GM18507 (cell line): ENCODE data around the gene TSHR.
"Not testable (repeated sequence)": the region's sequence is repeated elsewhere in the genome, so short reads cannot be mapped to it uniquely, and the experiment has no call there.

Experiments used
- DNase-seq: peaks from one replicate; pipeline ENCODE4 v3.0.0; 2011; ENCODE audit warnings: low read depth; ENCODE audit not compliant: insufficient read length; ENCODE audit errors: extremely low spot score
- FAIRE-seq: peaks from 2 replicates; lab custom pipeline; 2011; peaks lifted over from hg19 to GRCh38; lab: Jason Lieb, UNC

The TSHR gene

DNA sequence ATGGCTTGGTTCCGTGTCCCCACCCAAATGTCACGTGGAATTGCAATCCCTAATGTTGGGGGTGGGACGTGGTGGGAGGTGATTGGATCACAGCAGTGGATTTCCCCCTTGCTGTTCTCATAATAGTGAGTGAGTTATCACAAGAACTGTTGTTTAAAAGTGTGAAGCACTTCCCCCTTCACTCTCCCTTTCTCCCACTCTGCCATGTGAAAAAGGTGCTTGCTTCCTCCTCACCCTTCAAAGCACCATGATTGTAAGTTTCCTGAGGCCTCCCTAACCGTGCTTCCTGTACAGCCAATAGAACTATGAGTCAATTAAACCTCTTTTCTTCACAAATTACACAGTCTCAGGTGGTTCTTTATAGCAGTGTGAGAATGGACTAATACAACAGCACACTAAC is 8.6 kb upstream of the TSHR start:
- no peak for FAIRE-seq

DNA sequence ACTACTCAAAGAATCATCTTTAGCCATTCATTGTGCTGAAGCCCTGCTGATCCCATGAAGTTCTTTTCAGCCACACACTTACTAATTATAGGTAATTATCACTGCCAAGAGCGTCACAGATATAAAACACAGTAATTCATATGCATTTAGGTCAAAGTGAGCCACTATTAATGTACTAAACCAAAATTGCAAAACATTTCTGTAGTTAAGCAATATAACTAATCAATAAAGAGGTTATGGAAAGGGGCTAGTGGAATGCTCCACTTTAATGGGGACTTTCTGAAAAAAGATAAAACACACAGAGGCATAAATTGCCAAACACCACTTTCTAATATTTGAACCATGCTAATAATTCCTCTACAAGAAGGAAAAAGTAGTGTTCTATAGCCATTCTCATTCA is 7.1 kb upstream of the TSHR start:
- FAIRE-seq = no peak
- no peak for DNase-seq

More for the DNA sequence above, 8.6 kb upstream of the TSHR start:
- DNase-seq = no peak

DNA sequence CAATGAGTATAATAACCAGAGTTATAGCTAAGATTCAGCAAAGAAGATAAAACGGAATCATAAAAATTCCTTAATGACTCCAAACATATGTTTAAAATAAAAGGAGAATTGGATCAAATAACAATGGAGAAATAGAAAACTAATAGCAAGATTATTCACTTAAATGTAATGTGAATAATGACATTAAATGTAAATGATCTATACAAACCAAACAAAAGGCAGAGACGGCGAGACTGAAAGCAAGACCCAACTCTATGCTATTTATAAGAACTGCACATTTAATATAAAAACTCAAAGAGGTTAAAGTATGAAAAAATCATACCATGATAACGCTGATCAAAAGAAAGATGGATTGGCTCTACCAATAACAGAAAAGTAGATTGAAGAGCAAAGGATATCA is 3.9 kb upstream of the TSHR start:
- FAIRE-seq = no peak
- DNase-seq = no peak

DNA sequence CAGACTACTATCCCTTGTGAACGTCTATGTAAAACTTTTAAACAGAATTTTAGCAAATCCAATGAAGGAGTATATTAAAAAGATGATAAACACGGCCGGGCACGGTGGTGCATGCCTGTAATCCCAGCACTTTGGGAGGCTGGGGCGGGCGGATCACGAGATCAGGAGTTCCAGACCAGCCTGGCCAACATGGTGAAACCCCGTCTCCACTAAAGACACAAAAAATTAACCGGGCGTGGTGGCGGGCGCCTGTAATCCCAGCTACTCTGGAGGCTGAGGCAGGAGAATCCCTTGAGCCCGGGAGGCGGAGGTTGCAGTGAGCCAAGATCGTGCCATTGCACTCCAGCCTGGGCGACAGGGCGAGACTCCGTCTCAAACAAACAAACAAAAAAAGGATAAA is 2.2 kb upstream of the TSHR start:
- FAIRE-seq, DNase-seq: not testable (repeated sequence)

DNA sequence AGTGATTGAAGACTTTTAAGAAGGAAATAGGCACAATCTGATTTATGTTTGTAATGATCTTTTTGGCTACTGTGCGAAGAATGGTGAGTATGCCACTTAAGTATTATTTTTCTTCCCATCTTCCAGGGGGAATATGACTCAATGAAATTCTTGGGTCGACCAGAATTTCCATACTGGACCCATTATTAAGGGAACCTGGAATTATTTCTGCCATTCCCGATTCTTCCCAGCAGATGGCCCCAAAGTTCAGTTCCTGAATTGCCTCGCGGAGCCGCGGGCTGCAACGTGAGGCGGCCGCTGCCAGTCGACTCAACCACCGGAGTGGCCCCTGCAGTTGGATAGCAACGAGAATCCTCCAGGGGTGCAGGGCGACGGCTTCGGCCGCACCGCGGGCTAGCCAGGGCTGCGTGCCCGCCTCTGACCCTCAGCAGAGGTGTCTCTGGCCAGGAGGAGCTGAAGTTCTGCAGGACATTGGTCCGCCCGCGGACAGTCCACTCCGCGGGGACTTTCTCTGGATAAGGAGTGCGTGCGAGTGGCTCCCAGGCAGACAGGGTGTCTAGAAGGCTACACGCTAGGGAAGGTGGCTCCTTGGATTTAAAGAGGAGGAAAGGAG is 628 bp upstream of the TSHR start:
- DNase-seq = peak; percentile 23
- FAIRE-seq = peak; percentile 89

DNA sequence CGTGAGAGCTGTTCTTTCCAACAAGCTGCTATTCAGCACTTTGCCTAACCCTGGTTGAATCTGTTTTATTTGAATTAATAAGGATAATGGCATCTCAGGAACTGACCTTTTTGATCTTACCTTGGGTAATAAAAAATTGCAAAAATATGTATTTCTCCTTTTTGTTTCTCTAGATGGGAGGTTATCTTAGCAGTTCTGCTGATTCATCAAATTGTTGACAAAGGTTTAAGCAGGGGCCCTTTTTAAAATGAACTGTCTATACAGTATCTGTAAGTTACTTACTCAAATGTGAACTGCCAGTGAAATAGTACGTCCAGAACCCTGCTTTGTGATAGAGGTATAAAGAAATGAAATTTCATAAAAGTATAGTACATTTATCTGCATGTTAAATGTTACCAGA is 681 bp downstream of the TSHR start:
- DNase-seq = no peak

DNA sequence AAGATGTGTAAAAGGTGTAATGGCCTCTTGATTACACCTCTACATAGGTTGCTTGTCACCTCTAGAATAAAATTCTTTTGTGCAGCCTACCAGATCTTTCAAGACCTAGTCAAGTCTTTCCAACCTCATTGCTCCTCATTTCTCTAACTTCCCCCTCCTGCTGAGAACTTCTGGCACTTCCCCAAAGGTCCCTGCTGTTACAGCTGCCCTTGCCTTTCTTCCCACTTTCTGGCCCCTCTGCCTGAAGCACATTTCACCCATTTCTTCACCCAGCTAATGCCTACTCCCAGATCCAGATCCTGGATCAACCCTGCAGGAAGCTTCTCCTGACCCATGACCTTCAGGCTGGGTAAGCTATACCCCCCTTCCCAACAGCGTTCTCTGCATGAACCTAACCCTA is 1.5 kb downstream of the TSHR start:
- FAIRE-seq (no peak), DNase-seq (no peak)

More for the DNA sequence above, 681 bp downstream of the TSHR start:
- no peak for FAIRE-seq

DNA sequence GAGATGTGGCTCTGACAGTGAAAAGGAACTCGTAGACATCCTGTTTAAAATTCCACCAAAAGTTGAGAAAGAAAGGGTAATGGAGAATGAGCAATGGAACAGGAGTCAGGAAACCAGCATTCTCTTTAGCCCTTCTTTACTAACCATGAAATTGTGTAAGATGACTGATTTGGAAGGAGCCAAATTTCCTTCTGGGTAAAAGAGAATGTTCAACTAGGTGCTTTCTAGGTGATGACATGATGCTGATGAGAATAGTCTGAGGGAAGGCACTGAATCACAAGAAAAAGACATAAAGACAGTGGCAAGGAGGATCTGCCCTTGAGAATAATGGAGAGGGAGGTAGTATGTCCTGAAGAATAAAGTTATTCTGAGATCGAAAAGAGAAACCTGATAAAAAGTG is 2.2 kb downstream of the TSHR start:
- no peak for FAIRE-seq
- DNase-seq = no peak

DNA sequence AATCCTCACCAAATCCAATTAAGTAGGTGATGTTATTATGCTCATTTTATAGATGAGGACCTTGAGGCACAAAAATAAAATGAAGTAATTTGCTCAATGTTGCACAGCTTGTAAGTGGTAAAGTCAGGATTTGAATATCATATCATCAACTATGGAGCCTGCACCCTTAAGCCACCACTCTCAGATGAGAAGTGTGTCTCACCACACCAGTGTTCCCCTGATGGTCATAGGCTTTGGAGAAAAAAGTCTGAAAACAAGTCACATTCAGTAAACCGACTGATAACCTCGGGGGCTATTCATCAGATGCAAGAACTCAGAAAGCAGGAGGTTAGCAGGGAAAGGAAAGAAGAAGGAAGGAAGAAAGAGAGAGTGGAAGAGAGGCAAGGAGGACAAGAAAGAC is 2.8 kb downstream of the TSHR start:
- DNase-seq (no peak), FAIRE-seq (no peak)

DNA sequence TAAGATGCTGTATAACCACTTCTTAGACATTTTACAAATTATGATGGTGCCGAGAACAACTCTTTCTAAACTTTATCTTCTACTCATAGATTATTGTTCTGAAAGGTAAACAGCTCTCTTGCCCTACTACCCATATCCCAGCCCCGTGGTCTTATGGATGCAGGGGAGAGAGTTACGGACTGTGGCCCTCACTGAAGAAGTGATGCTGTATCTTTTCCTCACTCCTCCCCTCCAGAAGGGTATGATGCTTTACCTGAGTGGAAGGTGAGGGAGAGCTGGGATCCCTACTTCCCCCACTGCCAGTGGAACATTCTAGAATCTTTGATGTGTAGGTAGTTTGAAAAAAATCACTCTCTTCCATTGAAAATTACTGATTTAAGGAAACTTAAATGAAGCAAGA is 3.5 kb downstream of the TSHR start:
- no peak for DNase-seq
- FAIRE-seq = no peak

DNA sequence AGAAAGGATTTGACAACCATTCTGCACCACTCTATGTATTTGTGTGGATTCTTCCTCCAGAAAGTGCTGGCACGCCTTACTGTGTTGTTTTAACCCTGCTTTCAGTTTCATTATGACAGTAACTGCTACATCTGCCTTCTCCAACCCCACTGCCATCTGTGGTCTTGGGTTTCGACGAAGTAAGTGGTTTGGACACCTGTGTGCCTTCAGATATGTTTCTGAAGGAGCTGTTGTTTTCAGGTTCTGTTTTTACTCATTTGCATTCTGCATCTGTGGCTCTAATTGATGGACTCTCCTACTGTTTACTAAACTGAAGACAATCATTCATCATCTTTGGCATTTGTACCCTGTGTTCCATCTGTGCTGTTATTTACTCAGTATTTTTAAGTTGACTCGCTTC is 4.1 kb downstream of the TSHR start:
- DNase-seq (peak; percentile 40), FAIRE-seq (peak; percentile 97)

DNA sequence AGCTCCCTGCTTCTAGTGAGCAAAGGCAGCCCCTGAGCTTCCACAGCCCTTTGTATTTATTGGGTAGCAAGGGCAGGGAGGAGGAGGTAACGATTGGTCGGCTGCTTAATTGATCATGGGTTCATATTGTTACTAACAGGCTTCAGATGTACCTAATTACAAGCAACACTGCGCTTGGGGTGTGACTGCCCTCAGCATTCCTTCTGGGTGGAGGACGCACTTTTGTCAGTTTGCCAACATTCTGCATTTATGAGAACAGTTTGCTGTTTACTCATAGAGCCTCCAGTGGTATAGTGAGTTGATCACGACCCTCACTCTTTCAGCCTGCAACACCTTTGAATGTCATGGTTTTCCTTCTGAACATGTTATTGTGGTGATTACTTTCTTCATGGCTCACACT is 9.6 kb downstream of the TSHR start:
- DNase-seq (no peak), FAIRE-seq (no peak)

DNA sequence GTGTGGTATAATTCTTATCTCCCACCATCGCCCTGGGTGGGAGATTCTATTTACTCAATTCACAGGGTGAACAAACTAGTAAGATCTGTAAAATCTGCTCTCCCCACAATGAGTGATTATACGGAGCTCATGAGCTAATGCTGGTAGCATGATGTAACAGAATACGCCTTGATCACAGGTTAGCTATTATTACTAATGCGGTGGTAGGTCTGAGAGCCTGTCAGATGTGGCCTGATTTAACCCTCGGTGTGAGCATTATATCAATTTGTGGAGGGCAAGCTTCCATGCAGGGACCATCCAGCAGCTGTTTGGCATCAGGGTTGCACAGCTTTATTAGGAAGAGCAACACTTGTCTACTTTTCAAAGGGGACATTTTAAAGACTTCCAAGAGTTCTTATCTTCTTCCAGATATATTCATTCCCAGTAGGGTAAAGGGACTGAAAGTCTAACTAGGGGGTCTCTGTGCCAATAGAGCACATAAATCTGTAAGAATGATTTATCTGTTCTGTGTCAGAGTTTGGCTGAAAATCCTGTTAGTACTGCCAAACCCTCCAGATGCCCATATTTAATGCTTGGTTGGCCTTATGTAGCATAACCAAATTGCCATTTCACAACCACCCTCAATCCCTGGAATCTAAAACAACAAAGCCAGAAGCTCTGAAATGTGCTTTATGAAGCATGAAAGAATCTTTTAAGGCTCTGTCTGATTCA is 18.7 kb downstream of the TSHR start:
- FAIRE-seq (no peak), DNase-seq (no peak)

DNA sequence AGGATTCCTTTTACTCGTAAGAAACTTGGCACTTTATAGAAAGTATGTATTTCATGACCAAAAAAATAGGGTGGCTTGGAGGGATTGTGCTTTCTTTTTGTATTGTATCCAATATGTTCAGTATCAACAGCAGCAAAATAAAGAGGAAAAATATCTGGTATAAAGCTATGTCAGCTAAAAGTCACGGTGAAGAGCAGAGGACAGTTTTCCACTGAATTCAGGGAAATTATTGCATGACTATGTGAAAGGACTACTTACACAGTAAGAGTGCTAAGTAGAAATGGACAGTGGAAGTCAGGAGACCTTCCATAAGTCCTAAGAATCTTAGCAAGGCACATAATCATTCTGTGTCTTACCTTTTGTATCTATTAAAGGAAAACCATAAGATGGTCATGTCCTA is 19.3 kb downstream of the TSHR start:
- FAIRE-seq = no peak
- DNase-seq = no peak

DNA sequence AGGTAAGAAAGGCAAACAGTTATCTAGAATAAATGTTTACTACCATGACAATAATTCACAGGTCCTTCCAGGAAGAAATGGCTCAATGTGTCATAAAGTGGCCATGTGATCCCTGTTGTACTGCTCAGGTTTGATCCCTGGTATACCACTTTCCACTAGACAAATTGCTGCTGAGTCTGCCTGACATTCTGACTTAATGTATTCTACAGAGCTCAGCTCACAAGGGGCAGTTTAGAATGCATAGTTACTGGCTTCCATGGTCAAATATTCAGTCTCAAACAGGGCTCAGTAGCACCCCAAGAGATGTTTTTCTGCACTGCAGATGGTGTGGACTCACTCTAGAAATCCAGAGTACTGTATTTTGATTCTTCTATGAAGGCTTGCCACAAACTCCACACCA is 21.8 kb downstream of the TSHR start:
- no peak for FAIRE-seq
- DNase-seq = no peak

DNA sequence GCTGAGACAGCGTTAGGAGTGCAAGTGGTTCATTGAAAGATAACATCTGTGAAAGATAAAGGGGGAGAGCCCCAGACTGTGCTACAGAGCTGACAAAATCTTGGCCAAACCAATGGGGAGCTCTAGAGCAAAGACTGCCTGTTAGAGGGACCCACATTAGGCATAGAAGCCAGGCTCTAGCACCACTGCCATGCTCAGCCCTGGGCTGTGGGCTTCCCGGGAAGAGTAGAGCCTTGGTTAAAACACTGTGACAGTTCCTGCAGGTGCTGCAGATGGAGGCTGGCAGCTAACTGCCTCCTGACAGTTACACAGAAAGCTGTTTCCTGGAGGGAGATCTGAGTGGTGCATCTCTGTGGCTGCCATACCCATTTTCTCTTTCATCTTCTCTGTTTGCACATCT is 23.0 kb downstream of the TSHR start:
- no peak for DNase-seq

DNA sequence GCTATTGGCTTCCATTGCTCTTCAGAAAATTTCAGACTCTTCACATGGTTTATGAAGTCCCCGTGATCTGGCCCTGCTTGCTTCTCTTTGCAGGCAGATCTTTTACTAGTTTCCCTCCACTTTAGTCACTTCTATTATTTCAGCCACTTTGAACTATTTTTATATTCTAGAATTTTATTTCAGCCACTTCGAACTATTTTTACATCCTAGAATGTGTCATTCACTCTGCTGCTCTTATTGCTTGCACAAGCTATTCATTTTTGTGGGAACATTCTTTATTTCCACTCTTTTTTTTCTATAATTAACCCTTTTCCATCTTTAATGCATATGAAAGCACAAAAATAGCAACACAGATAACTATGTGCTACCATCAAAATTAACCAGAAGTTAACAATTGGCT is 24.5 kb downstream of the TSHR start:
- no peak for DNase-seq
- FAIRE-seq = no peak

More for the DNA sequence above, 23.0 kb downstream of the TSHR start:
- FAIRE-seq = no peak

DNA sequence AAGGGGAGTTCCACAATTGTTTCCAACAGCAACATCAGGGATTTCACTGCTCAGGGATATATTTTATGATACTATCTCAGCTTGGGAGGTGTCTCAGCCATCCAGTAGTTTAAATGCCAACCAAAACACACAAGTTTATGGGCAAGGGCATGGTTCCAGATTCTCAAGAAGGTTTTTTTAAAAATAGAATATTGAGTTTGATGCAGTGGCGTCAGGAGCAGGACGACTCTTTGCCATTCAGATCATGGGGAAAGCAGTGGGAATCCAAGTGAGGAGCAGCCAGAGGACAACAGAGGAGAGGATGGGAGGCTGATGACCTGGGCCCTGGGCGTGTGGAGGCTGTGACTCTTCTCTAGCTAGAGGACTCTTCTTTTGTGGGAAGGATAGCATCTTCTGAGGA is 25.7 kb downstream of the TSHR start:
- DNase-seq (no peak), FAIRE-seq (no peak)

DNA sequence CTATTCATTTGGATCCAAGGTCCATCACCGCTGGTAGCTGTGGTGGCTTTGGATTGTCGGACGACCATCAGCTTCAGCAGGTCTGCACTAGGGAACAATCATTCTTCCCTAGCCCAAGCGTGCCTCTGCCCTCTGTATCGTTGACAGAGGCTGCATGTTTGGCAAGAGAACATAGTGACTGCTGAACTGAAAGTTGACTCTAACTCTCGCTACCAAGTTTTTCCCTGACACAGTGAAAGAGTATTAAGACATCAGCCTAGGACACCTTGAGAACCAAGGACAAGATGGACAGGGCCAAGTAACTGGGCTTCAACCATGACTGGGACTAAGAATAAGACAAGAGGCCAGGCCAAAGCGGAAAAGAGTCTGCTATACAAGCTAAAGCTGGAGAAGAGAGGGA is 26.3 kb downstream of the TSHR start:
- DNase-seq (no peak), FAIRE-seq (no peak)

DNA sequence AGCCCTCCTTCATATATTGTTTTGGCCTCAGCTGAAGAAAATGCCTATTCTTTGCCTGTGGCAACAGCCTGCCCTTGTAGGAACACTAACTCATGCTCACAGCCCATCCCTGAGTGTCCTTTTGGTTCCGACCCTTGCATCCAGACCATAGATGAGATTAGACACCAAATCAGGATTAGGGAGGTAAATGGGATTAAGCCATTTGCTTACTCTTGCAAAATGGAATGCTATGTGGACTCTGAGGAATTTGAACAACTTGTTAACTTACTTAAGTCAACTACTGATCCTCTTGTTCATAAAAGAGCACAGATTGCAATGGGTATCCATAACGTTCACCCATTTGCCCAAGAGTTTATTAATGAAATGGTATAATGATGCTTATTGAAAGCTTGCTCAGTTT is 27.3 kb downstream of the TSHR start:
- no peak for DNase-seq
- FAIRE-seq = no peak

DNA sequence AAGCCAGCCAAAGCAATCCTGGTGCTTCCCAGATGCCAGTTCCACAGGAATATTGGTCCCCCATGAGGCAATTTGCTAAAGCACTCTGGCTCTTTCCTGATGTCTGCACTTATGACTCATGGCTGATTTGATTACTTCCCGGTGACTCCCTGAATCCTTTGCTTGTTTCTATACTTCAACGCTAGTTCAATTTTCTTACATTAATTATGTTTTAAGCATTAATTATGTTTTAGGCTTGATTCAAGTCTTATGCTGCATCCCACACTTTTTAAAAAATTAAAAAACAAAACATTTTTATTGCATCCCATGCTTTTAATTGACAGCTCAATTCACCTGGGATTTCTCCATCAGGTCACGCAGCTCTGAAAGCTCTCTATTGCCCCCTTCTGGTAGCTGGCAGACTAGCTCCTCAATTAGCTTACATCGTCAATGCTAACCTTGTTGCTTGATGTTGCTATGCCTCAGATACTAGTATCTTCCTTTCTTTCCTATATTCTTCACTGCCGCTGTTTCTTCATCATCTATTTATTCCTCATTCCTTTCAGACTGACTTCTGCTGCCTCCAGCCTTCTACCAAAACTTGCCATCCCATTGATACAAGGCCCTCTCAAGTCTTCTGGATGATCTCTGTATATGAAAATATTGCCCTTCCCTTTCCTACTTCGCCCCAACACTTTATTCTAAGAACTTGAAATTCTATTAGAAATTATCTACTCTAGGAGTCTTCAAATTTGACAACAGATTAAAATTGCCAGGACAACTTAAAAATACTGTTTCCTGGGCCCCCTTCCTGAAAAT is 32.0 kb downstream of the TSHR start:
- DNase-seq (peak; percentile 15), FAIRE-seq (peak; percentile 87)
